ENCODE measurements around the gene GALNT3.
A peak's percentile ranks its signal among the peaks of the same experiment; 100 is the strongest.

The GALNT3 gene

DNA sequence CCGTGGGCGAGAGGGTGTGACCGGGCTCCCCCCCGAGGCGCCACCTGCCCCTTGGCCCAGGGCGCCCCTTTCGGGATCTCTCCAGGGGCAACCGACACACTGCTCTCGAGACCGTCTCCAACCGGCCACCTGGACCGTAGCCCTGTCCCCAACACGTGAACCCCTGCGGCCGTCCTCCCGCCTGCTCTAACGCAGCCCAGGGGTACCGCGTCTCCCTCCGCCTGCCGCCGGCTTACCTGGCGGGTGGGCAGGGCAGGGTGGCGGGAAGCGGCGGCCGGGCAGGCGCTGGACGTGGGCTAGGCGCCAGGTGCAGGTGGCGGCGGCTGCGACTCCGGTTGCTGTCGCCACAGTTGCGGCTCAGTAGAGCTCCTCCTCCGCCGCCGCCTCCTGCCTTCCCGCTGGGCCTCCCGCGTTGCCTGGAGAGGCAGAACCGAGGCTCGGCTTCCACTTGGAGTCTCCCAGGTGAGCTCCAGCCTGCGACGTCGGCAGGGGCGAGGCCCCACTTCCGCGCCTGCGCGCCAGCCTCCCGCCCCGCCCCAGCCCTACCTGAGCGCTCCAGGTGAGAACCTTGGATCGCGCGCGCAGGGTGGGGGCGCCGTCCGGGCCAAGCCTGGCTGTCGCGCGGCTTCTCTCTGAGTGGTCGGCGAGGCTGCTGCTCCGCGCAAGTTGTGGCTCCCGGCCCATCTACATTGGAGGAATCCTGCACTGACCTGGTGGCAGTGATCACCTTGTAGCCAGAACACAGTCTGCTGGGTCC lies at the start of gene GALNT3:
GALNT3 (minus strand) TSS at position 469 of the 757 bp plus-strand sequence. CDS start 23,547 bp downstream, outside the sequence.
- no peak for DNase-seq

DNA sequence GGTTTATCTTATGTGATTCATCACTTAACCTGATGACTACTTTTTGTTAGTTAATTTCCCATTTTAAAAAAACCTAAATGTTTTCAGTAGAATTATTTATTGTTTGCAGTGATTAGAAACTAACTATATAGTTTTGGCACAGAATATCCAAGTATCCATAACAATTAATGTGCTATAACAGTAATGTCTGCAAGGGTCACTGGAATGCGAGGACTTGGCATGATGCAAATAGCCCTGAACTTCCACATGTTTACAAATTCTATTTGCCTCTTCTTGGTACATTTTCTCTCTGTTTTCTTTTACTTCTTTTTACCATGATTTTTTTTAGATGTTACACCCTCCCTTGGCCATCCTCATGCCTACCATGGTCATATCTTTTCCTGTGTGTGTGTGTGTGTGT lies 49.3 kb upstream of the GALNT3 start:
- DNase-seq, result no peak

DNA sequence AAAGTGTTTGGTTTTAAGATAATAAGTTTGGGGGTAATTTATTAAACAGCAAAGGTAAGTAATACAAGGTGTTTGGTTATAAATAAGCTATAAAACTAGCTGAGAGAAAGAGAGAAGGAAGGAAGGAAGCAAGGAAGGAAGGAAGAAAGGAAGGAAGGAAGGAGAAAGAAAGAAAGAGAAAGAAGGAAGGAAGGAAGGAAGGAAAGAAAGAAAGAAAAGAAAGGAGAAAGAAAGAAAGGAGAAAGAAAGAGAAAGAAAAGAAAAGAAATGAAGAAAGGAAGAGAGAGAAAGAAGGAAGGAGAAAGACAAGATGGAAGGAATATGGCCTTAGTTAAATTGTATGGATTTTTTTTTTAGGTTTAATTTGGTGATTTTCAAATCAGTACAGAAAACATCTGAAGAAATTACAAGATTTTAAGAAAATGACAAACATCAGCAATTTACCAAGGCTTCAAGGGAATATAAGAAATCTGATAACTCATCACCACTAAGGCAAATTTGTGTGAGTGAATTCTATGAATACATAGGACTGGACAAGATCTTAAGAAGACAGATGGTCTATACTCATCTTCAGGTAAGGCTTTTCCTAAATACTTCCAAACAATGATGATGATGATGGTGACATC lies 46.4 kb upstream of the GALNT3 start:
- no peak for DNase-seq

DNA sequence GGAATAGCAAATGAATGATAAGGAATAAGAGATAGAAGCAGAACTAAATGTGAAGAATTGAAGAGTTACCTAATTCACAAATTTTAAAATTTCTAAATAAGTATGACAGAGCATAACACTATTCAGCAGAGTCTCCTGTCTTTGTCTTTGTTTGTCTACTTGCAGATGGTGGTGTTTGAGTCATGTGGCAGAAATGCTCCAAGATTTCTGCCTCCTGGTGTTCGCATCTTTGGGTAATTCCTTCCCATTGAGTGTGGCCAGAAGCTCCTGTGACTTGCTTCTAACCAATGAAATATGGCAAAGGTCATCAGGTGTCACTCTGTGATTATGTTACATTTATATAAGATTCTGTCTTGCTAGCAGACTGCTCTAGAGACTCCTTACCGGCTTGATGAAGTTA lies 45.6 kb upstream of the GALNT3 start:
- peak; percentile 17 for DNase-seq

DNA sequence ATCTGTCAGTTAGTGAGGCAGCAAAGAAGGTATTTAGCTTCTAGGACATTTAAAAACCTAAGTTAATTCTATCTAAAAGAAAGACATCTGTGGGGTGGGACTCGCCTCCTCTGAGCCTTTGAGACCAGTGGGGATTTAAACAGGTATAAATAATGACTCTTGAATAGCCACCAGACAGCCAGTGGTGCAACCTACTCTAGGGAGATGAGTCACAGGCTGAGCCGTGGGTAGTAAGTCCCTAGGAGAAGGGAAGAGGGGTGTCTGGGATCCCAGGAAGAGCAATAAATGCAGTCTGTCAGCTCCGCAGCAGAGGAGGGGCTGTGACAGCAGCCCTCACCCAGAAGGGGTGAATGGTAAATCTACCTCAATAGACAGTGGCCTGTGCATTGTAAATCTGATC lies 43.1 kb upstream of the GALNT3 start:
- DNase-seq, result peak; percentile 45

DNA sequence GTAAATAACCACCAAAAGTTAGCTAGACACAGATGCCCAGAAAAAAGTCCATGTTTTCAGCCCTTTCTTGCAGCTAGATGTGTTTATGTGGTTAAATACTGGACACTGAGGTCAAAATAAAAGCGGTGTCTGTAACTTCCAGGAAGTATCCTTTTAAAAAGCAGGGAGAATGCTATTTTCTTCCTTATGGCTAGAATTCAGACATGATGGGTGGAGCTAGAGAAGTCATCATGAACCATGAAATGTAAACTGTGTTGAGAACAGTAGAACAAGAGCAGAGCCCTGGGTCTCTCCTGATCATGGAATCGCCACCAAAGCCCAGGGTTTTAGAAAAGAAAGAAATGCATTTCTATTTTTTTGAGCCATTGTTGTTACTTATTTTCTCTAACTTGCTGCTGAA lies 41.3 kb upstream of the GALNT3 start:
- no peak for DNase-seq

DNA sequence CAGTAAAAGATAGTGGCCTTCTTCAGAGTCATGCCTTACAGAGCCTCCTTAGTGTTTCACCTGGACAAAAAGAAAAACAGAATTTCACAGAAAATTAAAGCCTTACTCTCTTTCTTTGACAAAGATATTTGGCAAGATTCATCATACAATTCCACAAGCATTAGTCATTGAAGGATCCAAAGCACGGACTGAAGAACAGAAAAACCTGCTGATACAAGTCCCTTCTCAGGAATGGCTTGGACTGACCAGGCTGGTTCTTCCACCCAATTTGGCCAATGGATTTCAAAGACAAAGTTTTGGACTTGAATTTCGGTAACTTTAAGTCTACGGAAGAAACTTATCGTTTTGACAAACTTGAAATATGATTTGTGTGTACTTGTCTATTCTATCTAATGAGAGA lies 39.1 kb upstream of the GALNT3 start:
- peak; percentile 51 for DNase-seq

DNA sequence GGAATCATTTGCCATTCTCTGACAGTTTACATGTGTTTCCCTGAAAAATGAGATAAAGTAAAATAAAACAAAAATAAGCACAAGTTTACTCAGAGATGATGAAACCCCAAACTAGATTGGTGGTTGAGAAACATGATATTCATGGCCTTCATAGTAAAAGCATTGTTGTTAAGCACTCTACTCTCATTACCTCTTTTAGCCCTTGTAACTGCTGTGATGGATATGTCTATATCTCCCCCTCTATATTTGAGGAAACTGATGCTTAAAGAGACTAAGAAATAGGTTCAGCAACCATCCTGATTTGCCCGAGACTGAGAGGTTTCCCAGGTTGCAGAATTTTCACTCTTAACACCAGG lies 33.9 kb upstream of the GALNT3 start:
- DNase-seq, result no peak

DNA sequence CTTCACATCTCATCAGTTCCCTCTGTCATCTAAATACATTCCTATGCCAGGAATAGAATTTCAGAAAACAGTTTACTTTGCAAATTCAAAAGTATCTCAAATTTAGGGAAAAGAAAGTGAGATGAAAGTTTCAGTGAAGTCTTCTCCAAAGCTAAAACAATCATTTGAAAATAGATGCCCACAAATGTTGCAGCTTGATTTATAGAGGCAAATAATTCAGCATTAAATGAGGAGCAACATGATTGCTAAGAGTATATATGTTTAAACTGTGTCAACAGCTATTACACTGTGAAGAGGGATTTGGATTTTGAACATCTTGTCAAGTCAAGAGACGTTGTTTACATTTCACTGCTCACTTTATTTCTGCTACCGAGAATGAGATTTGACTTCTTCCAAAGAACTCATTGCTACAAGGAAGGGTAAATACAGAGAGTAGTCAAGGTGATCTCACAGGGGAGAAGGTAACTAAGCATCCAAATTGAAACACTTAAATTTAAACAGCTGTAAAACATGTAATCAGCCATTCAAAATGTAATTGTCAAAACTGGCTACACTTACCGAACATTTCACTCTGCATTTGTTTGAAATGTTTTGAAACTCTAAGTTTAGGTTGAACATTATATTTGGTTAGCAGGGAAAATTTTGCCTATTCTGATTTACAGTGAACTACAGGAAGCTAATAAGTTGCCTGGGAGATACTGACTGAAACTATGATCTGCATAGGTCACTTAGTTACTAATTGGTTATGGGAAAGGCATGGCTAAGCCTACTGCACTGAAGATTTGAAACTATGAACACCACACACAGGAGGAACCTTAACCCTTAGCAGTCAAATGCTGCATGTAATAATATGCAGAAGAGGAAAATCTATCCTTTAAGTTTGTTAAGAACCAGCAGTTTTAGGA lies 33.2 kb upstream of the GALNT3 start:
- DNase-seq, result no peak

DNA sequence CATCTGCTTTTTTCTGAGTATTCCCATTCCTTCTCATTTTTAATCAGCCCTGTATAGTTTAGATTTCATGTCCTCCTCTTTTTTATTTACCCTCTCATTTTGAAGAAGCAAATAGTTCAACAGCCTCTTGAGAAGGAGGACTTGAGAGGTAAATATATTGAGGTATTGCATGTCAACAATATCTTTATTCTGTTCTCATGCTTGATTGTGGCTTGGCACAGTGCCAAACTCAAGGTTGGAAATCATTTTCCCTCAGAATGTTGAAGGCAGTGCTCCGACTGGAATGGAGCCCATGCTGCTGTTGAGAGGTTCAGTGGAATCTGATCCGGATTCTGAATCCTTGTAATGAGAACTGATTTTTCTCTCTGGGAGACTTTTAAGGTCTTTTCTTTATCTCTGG lies 31.0 kb upstream of the GALNT3 start:
- peak; percentile 45 for DNase-seq

DNA sequence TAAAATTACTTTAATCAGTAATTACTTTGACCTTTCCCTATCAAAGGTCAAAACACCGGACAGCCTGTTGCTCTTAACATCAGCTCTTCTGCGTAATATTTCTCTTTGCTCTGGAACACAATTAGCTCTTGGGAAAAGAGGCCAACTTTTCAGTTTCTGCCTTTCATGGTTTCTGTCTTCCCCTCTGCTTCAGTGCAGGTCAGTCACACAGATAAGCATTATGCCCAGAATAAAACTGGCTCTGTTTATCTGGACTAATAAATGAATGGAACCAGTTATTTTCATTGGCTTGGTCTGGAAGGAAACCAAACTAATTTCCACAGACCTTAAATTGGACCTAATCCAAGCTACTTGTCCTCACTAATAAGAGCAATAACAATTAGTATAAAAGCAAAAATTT lies 26.2 kb upstream of the GALNT3 start:
- no peak for DNase-seq

DNA sequence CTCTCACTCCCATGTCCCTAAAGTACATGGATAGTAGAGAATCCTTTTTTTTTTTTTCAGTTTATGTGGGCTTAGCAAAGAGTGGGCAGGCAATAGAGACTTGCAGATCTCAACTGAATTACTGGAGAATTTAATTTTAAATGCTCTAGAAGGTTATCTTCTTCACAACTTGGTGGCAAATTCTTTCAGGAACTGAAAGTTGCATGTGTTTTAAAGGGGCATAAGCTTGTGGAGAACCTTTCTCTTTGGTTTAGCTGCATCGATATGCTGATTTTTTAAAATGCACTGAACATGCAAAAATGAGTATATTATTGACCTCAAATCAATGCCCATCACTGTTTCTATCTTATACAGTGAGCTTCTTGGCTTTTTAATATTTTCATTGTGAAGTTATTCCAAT lies 24.9 kb upstream of the GALNT3 start:
- DNase-seq, result no peak

DNA sequence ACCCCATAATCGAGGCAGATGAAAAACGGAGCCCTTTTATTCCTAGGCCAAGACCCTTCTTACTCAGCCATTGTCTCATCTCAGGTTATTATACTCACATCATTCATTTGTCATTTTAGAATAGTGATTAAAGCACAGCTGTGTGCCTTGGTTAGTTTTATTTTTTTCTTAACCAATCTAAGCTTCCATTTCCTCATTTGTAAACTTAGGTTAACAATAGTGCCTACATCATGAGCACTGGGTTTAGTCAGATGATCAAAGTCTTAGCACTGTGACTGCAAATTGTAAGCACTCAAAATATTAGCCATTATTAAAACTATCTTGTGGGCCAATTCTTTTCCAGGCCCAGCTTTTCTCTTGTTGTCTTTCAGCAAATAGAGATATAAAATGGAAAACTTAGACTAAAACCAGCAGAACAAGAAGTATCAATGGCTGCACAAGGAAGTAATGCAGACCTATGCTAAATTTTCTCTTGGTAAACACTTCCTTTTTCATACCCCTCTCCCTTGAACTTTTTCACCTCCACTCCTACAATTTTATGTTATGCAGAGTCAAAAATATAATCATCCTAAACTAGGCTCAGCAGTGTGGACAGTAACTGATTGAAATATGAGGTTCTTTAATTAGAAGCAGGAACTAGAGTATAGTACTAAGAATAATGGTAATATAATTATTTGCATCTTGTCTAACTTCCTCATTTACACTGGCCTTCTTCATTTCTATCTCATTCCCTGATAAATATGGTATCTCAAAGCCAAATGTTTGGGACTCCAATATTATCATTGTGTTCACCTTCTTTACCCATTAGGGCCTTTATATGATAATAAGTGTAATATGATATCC lies 21.5 kb upstream of the GALNT3 start:
- no peak for DNase-seq

DNA sequence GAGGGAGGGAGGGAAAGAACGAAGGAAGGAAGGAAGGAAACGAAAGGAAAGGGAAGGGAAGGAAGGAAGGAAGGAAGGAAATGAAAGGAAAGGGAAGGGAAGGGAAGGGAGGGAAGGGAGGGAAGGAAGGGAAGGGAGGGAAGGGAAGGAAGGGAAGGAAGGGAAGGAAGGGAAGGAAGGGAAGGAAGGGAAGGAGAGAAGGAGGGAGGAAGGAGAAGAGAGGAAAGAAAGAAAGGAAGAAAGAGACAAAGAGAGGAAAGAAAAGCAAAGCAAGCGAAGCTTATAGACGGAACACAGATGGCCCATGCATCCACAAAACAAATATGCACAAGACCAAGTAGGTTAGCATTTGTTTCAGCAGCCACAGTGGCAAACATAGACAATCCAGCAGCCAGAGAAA lies 20.4 kb upstream of the GALNT3 start:
- no peak for DNase-seq

DNA sequence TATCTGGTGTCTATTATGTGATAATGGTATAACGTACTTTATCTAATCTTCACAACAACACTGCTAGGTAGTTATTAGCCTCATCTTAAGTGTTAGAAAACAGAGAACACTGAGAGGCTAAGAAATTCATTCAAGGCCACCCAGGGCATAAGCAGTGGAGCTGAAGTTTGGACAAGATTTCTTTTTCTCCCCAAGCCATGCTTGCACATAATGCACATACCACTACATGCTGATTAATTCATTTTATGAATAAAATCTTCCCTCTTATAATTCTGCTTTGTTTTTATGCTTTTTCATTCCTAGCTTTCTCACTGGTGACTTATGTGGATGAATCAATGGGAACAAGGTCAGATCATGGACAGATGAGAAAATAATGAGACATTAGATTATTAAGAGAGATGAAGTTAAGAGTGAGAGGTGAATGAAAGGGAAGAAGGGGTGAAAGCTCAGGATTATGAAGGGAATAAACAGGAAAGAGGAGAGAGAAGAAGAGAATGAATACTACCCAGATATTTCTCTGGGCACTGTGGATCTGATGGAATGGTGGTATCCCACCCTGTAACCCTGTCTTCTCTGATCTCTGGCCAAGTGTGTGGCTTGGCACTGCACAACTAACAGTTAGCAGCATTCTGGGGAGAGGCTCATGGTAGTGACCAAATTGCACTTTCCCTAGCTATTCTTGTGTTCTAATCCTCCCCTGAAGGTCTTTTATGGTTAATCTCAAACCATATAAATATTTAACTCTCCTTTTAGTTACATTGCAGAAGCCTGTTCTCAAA lies 17.7 kb upstream of the GALNT3 start:
- DNase-seq, result no peak

DNA sequence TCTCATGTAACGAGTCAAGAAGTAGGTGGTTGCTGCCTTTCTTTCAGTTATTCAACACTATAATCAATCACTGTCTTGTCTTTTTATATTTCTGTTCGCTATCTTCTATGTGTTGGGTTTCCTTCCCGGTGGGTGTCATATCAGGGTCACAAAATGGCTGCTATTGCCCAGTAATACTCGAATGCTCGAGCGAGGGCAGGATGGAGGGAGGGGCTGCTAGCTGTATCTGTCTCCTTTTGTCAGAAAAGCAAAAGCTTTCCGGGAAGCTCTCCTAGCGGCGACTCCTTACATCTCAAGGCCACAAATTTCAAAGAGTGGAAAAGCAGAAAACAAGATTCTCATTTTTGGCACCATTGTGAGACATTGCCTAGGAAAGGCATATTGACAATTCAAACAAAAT lies 16.4 kb upstream of the GALNT3 start:
- DNase-seq, result no peak

DNA sequence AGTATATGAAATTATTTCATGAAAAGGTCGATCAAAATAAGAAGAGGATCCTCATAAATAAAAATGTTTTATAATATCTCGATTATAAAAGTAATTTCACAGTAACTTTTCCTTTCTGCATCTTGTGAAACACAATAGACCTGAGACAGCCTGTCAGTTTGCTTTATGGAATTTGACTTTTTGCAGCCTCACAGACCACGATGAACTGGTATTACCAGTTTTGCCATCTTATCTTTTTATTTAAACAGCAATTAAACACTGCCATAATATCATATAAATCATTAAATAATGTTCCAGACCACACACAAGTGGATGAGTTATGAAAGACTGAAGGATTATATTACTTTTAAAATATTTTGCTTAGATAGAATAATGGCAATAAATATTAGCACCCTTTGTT lies 10.7 kb upstream of the GALNT3 start:
- no peak for DNase-seq

DNA sequence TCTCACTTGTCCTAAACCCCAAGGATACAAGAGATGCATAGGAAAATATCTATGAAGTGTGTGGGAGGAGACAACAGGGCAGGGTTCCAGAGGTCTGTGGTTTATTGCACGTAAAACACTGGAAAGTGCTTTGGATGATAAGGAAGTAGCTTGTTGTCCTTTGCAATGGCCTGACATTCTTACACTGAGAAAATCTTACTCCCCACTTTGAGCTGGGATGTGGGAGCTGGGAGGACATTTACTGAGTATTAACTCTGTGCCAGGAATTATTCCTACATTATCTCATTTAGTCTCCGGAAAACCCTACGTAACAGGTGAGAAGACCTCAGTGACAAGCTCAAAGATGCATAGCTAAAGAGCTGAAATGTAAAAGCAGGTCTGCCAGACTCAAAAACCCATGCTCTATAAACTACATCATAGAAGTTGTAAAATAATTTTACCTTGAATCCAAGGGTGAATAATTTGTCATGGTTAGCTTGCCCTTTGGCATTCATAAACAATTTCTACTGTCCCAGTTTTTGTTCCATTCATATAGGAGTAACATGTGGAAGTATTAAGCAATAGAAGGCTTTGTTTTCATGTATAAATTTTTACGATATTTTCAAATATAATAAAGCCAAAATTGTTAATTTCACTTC lies 9.2 kb upstream of the GALNT3 start:
- peak; percentile 23 for DNase-seq

DNA sequence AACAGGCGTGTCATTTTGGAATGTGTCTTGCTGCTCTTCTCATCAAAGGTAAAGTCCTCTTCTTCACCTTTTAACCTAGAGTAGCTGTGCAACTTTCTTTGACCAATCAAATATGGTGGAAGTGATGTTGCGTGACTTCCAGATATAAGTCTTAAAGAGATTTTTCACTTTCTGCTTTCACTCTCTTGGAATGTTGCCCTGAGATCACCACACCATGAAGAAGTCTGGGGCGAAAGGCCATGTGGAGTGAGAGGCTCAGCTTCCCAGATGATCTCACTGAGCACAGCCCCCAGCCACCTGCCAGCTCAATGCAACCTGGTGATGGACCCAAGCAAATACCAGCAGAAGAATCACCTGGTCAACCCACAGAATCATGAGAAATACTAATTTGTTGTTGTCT lies 7.1 kb upstream of the GALNT3 start:
- DNase-seq, result no peak

DNA sequence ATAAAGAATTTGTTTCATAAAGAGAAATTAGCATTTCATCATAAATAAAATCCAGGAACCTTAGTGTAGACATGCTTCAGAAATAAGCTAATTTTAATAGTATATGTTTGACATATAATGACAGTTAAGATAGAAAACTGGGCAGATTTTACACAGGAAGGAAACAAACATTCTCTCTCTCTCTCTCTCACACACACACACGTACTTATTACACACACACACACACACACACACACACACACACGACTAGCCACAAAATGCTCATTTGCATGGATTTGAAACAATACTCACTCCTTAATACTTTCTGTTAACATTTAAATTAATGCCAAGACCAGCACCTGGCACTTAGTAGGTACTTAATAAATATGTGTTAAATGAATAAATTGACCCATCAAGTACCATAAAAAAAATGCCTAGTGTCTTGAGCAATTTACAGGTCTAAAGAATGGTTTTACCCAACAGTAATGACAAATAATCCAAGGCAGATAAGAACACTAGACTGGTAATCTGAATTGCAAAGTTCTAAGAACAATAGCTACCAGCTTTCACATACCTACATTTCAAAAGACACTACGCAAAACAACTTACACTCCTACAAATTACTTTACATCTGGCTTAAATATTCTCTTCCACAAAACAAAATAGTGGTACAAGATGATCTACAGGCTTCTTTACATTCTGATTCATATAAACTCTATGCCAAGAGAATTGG lies 2.9 kb upstream of the GALNT3 start:
- no peak for DNase-seq

DNA sequence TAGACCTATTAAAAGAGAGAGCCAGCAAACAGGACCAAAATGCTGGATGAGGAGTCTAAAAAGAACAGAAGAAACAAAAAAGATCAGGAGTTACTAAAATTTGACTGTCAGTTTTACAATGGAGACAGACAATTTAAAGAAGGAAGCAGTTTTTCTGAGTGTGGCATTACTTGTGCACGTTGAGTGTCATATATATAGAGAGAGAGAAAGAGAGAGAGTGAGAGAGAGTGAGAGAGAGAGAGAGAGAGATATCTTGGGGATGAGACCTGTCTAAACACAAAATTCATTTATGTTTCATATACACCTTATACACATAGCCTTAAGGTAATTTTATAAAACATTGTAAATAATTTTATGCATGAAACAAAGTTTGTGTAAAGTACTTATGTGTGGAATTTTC lies 2.1 kb upstream of the GALNT3 start:
- DNase-seq, result no peak

Measured in fibroblast of skin of right quadriceps (primary cell).